HEK293 (cell line): Measurements from ENCODE around the gene TANC1.

Source experiments
- CTCF ChIA-PET: fragments of 350-600 bp; formaldehyde crosslinking; extraction: SDS; loops from one replicate; lab custom pipeline; 2021; ENCODE audit warnings: antibody characterized with exemption; lab: Yijun Ruan, JAX
- POLR2A ChIA-PET: fragments of 300-600 bp; formaldehyde crosslinking; extraction: SDS; loops from one replicate; lab custom pipeline; 2020; ENCODE audit warnings: antibody characterized with exemption, inconsistent platforms; lab: Yijun Ruan, JAX
- H3K27ac ChIP-seq: fragments of 200-500 bp; sonication (Bioruptor generic); 2 replicates; pipeline ENCODE4 v1.5.1; 2014; ENCODE audit warnings: low read depth, low read length, control low read depth, inconsistent platforms; ENCODE audit errors: extremely low read depth
- H3K36me3 ChIP-seq, 2 experiments: fragments of 200-500 bp in 1 of 2; sonication (Bioruptor generic) in 1 of 2; 1 replicate in 1 of 2; 2 replicates in 1 of 2; pipeline ENCODE4 v1.5.1; 2014 to 2017; ENCODE audit warnings: inconsistent platforms in 2 of 2, low read length in 2 of 2; ENCODE audit not compliant: control insufficient read depth in 2 of 2, insufficient read depth in 1 of 2
- H3K4me1 ChIP-seq: fragments of 200-500 bp; sonication (Bioruptor generic); 2 replicates; pipeline ENCODE4 v1.5.1; 2014; ENCODE audit warnings: mild to moderate bottlenecking, low read length, inconsistent platforms; ENCODE audit not compliant: control insufficient read depth, insufficient read depth
- H3K4me3 ChIP-seq: 2 replicates; pipeline ENCODE4 v1.5.1; 2011; ENCODE audit warnings: low read depth, mild to moderate bottlenecking, control low read depth, low read length, moderate library complexity
- H3K9me3 ChIP-seq: fragments of 200-500 bp; sonication (Bioruptor generic); 2 replicates; pipeline ENCODE4 v1.5.1; 2014; ENCODE audit warnings: low read depth, low read length, inconsistent platforms; ENCODE audit not compliant: control insufficient read depth, insufficient read depth
- FEZF1 ChIP-seq: fragments of 450-650 bp; formaldehyde crosslinking; IDR thresholded peaks from 2 replicates; pipeline ENCODE4 v1.5.1; 2016; ENCODE audit warnings: missing biosample characterization, missing genetic modification characterization
- OSR2 ChIP-seq: fragments of 450-650 bp; formaldehyde crosslinking; IDR thresholded peaks from 2 replicates; pipeline ENCODE4 v1.5.1; 2016; ENCODE audit warnings: missing biosample characterization, missing genetic modification characterization
- SETDB1 ChIP-seq: IDR thresholded peaks from one replicate; pipeline ENCODE4 v1.6.1; 2017; ENCODE audit warnings: mild to moderate bottlenecking, low read length, moderate library complexity, mixed read lengths; ENCODE audit not compliant: insufficient read length
- TCF7L2 ChIP-seq: IDR thresholded peaks from 2 replicates; pipeline ENCODE4 v1.6.1; 2011; ENCODE audit warnings: low read depth, mild to moderate bottlenecking, inconsistent platforms, low read length, moderate library complexity, borderline replicate concordance
- ZBTB21 ChIP-seq: fragments of 450-650 bp; formaldehyde crosslinking; IDR thresholded peaks from 2 replicates; pipeline ENCODE4 v1.5.1; 2017; ENCODE audit warnings: missing biosample characterization, missing genetic modification characterization
- ZFP3 ChIP-seq: fragments of 450-650 bp; formaldehyde crosslinking; IDR thresholded peaks from 2 replicates; pipeline ENCODE4 v1.5.1; 2016; ENCODE audit warnings: low read depth, missing biosample characterization, missing genetic modification characterization
- ZIC2 ChIP-seq: fragments of 450-650 bp; formaldehyde crosslinking; IDR thresholded peaks from 2 replicates; pipeline ENCODE4 v1.5.1; 2016; ENCODE audit warnings: missing biosample characterization, missing genetic modification characterization
- ZNF184 ChIP-seq: fragments of 450-650 bp; IDR thresholded peaks from 2 replicates; pipeline ENCODE4 v1.5.1; 2018; ENCODE audit warnings: missing biosample characterization, mild to moderate bottlenecking, missing genetic modification characterization
- ZNF324 ChIP-seq: fragments of 450-650 bp; formaldehyde crosslinking; IDR thresholded peaks from 2 replicates; pipeline ENCODE4 v1.5.1; 2016; ENCODE audit warnings: missing biosample characterization, missing genetic modification characterization
- ZNF391 ChIP-seq: fragments of 450-650 bp; formaldehyde crosslinking; IDR thresholded peaks from 2 replicates; pipeline ENCODE4 v1.5.1; 2016; ENCODE audit warnings: low read depth, missing biosample characterization, missing genetic modification characterization, borderline replicate concordance
- ZNF621 ChIP-seq: fragments of 450-650 bp; formaldehyde crosslinking; IDR thresholded peaks from 2 replicates; pipeline ENCODE4 v1.5.1; 2017; ENCODE audit warnings: missing biosample characterization, missing genetic modification characterization
- TF ChIP-seq, protein P1 (sequence below): fragments of 450-650 bp; IDR thresholded peaks from 2 replicates; pipeline ENCODE4 v1.5.1; 2018; ENCODE audit warnings: missing biosample characterization, mild to moderate bottlenecking, missing genetic modification characterization
- TF ChIP-seq, protein P2 (sequence below): fragments of 450-650 bp; formaldehyde crosslinking; IDR thresholded peaks from 2 replicates; pipeline ENCODE4 v1.5.1; 2017; ENCODE audit warnings: missing biosample characterization, missing genetic modification characterization
- TF ChIP-seq, protein P3 (sequence below): fragments of 450-650 bp; formaldehyde crosslinking; IDR thresholded peaks from 2 replicates; pipeline ENCODE4 v1.5.1; 2016; ENCODE audit warnings: missing biosample characterization, missing genetic modification characterization
- TF ChIP-seq, protein P4 (sequence below): fragments of 450-650 bp; formaldehyde crosslinking; conservative IDR thresholded peaks from 2 replicates; pipeline ENCODE4 v1.5.1; 2016; ENCODE audit warnings: low read depth, missing biosample characterization, missing genetic modification characterization
- TF ChIP-seq, protein P5 (sequence below): fragments of 450-650 bp; formaldehyde crosslinking; IDR thresholded peaks from 2 replicates; pipeline ENCODE4; 2016; ENCODE audit warnings: missing biosample characterization, missing genetic modification characterization

The TANC1 gene

DNA sequence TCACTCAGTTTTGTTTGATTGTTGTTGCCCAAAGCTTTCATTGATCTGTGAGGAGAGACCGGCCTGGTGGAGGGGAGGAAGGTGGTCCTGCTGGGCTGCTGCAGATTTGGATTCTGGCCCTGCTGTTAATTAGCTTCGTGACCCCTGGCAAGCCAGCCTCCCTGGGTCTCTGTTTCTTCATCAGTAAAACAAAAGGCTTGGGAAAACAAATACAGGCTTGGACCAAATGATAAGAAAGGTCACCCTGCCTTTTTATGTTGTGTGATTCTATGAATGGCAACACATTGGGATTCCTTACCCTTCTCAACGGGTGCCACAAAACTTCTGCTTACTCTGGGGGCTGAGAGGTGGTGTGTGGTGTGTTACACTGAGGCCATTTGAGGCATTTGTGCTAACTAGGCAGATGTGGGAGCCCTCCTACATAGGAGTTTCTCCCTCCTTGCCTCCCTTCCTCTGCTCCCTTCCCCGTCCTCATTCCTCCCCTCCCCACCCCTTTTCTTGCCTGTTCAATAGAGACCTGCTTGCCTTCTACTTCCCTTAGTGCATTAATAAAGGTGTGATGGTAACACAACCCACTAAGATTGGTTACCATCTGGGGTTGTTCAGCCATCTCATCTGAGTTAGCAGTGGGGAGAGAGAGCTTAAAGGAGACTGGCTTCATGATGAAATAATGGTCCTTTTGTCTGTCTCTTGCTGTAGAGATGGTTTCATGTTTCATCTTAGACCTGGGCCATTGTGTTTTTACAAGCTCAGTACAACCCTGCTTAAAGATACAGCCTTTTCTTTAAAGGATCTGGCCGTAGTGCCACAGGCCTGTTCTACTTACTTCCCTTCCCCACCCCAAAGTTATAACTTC lies 96.2 kb downstream of the TANC1 start (continued):
- TF ChIP-seq SETDB1 (no peak), ZIC2 (tag by site-specific recombination) (peak; percentile 90), ZFP3 (tag by site-specific recombination) (0 out of 2 replicates have a peak, but pooled peaks have one; percentile 28), ZNF621 (no peak), FEZF1 (tag by site-specific recombination) (peak; percentile 75), ZBTB21 (no peak)
- TF ChIP-seq, protein P1, sequence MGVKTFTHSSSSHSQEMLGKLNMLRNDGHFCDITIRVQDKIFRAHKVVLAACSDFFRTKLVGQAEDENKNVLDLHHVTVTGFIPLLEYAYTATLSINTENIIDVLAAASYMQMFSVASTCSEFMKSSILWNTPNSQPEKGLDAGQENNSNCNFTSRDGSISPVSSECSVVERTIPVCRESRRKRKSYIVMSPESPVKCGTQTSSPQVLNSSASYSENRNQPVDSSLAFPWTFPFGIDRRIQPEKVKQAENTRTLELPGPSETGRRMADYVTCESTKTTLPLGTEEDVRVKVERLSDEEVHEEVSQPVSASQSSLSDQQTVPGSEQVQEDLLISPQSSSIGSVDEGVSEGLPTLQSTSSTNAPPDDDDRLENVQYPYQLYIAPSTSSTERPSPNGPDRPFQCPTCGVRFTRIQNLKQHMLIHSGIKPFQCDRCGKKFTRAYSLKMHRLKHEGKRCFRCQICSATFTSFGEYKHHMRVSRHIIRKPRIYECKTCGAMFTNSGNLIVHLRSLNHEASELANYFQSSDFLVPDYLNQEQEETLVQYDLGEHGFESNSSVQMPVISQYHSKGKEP = no peak

DNA sequence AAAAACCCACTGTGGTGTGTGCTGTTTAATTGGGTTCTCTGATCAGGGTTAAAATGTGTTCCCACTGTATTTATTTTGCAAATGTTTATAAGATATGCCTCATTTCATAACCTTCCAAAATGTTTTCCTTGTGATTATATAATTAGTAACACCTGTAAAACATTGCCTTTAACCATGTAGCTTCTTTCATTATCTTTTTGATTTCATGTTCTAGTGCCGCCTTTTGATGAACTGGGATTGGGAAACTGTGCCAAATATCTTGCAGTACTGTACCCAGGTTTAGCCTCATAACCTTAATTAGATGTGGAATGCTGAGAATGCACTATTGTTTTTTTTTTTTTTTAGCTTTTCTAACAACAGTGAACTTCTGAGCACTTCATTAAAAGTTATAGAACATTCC lies 96.9 kb downstream of the TANC1 start:
- Histone ChIP-seq H3K4me3 (no peak overlapping the region), H3K36me3 (peaks cover 1 to 5% of the 10 kb centered on the region in 2 experiments; a peak in 2 of 3 replicates), H3K27ac (peak overlapping the region; percentile 79), H3K9me3 (no peaks in the 10 kb centered on the region), H3K4me1 (peaks cover 22% of the 10 kb centered on the region)
- TF ChIP-seq ZNF324 (tag by site-specific recombination) = no peak
- peak; percentile 45; the same call in 1 of the 2 replicates for TF ChIP-seq OSR2 (tag by site-specific recombination)
- TF ChIP-seq, protein P2, sequence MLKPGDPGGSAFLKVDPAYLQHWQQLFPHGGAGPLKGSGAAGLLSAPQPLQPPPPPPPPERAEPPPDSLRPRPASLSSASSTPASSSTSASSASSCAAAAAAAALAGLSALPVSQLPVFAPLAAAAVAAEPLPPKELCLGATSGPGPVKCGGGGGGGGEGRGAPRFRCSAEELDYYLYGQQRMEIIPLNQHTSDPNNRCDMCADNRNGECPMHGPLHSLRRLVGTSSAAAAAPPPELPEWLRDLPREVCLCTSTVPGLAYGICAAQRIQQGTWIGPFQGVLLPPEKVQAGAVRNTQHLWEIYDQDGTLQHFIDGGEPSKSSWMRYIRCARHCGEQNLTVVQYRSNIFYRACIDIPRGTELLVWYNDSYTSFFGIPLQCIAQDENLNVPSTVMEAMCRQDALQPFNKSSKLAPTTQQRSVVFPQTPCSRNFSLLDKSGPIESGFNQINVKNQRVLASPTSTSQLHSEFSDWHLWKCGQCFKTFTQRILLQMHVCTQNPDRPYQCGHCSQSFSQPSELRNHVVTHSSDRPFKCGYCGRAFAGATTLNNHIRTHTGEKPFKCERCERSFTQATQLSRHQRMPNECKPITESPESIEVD = peak; percentile 58
- CTCF ChIA-PET = interaction anchor here (0.5 to 2.1 kb wide), 3 partner anchors 54 to 167 kb away, joined by 3 to 6 read pairs (median 3); no protein-coding TSS in a partner anchor
- POLR2A ChIA-PET = interaction anchor here (0.9 to 1.0 kb wide), 2 partner anchors 97 to 111 kb away, joined by 3 read pairs; no protein-coding TSS in a partner anchor

DNA sequence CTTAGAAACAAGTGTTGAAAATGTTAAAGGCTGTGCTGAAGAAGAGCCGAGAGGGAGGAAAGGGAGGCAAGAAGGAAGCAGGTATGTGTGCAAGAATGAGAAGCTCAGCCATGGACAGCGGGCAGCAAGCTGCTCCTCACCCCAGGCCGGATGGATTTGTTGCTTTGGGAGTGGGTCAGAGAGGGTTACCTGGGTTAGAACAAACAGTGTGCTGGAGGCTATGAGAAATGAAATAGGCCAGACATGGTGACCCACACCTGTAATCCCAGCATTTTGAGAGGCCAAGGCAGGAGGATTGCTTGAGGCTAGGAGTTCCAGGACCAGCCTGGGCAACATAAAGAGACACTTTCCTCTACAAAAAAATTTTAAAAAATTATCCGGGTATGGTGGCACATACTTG lies 97.5 kb downstream of the TANC1 start:
- Histone ChIP-seq H3K27ac (0 out of 2 replicates have a peak overlapping the region, but pooled peaks have one; percentile 79), H3K9me3 (no peaks in the 10 kb centered on the region), H3K36me3 (peaks cover 5% of the 10 kb centered on the region in 2 experiments; a peak in 2 of 3 replicates), H3K4me1 (peaks cover 22% of the 10 kb centered on the region), H3K4me3 (no peak overlapping the region)
- ChIA-PET CTCF (interaction anchor here (0.5 to 2.1 kb wide), 3 partner anchors 53 to 168 kb away, joined by 3 to 6 read pairs (median 3); no protein-coding TSS in a partner anchor), POLR2A (no interaction called here)
- TF ChIP-seq, protein P3, sequence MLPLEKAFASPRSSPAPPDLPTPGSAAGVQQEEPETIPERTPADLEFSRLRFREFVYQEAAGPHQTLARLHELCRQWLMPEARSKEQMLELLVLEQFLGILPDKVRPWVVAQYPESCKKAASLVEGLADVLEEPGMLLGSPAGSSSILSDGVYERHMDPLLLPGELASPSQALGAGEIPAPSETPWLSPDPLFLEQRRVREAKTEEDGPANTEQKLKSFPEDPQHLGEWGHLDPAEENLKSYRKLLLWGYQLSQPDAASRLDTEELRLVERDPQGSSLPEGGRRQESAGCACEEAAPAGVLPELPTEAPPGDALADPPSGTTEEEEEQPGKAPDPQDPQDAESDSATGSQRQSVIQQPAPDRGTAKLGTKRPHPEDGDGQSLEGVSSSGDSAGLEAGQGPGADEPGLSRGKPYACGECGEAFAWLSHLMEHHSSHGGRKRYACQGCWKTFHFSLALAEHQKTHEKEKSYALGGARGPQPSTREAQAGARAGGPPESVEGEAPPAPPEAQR = no peak
- TF ChIP-seq TCF7L2 = no peak
- TF ChIP-seq ZNF391 (tag by site-specific recombination) = no peak
- TF ChIP-seq, protein P4, sequence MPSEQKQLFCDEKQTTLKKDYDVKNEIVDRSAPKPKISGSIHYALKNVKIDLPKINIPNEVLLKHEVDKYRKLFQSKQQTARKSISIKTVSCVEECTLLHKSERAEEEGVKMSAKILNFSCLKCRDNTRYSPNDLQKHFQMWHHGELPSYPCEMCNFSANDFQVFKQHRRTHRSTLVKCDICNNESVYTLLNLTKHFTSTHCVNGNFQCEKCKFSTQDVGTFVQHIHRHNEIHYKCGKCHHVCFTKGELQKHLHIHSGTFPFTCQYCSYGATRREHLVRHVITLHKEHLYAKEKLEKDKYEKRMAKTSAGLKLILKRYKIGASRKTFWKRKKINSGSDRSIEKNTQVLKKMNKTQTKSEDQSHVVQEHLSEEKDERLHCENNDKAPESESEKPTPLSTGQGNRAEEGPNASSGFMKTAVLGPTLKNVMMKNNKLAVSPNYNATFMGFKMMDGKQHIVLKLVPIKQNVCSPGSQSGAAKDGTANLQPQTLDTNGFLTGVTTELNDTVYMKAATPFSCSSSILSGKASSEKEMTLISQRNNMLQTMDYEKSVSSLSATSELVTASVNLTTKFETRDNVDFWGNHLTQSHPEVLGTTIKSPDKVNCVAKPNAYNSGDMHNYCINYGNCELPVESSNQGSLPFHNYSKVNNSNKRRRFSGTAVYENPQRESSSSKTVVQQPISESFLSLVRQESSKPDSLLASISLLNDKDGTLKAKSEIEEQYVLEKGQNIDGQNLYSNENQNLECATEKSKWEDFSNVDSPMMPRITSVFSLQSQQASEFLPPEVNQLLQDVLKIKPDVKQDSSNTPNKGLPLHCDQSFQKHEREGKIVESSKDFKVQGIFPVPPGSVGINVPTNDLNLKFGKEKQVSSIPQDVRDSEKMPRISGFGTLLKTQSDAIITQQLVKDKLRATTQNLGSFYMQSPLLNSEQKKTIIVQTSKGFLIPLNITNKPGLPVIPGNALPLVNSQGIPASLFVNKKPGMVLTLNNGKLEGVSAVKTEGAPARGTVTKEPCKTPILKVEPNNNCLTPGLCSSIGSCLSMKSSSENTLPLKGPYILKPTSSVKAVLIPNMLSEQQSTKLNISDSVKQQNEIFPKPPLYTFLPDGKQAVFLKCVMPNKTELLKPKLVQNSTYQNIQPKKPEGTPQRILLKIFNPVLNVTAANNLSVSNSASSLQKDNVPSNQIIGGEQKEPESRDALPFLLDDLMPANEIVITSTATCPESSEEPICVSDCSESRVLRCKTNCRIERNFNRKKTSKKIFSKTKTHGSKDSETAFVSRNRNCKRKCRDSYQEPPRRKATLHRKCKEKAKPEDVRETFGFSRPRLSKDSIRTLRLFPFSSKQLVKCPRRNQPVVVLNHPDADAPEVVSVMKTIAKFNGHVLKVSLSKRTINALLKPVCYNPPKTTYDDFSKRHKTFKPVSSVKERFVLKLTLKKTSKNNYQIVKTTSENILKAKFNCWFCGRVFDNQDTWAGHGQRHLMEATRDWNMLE = no peak
- TF ChIP-seq, protein P5, sequence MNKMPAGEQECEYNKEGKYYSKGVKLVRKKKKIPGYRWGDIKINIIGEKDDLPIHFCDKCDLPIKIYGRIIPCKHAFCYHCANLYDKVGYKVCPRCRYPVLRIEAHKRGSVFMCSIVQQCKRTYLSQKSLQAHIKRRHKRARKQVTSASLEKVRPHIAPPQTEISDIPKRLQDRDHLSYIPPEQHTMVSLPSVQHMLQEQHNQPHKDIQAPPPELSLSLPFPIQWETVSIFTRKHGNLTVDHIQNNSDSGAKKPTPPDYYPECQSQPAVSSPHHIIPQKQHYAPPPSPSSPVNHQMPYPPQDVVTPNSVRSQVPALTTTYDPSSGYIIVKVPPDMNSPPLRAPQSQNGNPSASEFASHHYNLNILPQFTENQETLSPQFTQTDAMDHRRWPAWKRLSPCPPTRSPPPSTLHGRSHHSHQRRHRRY (tag by site-specific recombination) = no peak
- TF ChIP-seq ZNF184 (tag by site-specific recombination) = no peak
